Measurements from ENCODE around the gene SLC1A7. TPM values are rescaled to one million over a fixed set of nuclear protein-coding genes. Genes with fewer than 3 reads are reported as not detected.

Gene SLC1A7
- total RNA-seq, 6 experiments from 2014 or later = 0.09 TPM; not detected in 5

- DNase-seq = no peak
- Mint-ChIP-seq H3K4me3 (no peak overlapping the region), H3K9me3 (no peaks in the 10 kb centered on the region), H3K27ac (no peak overlapping the region), H3K36me3 (ENCODE audit: low read depth) (no peaks in the 10 kb centered on the region), H3K4me1 (ENCODE audit: low read depth) (peaks cover 50% of the 10 kb centered on the region), H3K27me3 (ENCODE audit: insufficient read depth) (no peaks in the 10 kb centered on the region; the same call in 1 of the 2 replicates)
- TF ChIP-seq CTCF (IDR thresholded peaks at IDR 0.05) = no peak
Observed at GRCh38 chr1:53126495-53126894, 15.9 kb downstream of the SLC1A7 start.

- peaks cover 56% of the 10 kb centered on the region for H3K4me1 Mint-ChIP-seq (ENCODE audit: low read depth)
- no peak overlapping the region for H3K4me3 Mint-ChIP-seq
- H3K36me3 Mint-ChIP-seq (ENCODE audit: low read depth) = no peaks in the 10 kb centered on the region
- H3K9me3 Mint-ChIP-seq = no peaks in the 10 kb centered on the region
- no peak overlapping the region; the same call in 1 of the 2 replicates for H3K27ac Mint-ChIP-seq
- H3K27me3 Mint-ChIP-seq (ENCODE audit: insufficient read depth) = no peaks in the 10 kb centered on the region; the same call in 1 of the 2 replicates
- peak; percentile 8; the same call in 1 of the 2 replicates for TF ChIP-seq CTCF (IDR thresholded peaks at IDR 0.05)
- no peak for DNase-seq
Observed at GRCh38 chr1:53125623-53126360, 16.6 kb downstream of the SLC1A7 start.

GRCh38 chr1:53125122-53125521 is 17.3 kb downstream of the SLC1A7 start:
- no peaks in the 10 kb centered on the region for H3K36me3 Mint-ChIP-seq (ENCODE audit: low read depth)
- no peak for TF ChIP-seq CTCF (IDR thresholded peaks at IDR 0.05)
- no peak overlapping the region for H3K27ac Mint-ChIP-seq
- DNase-seq = no peak
- H3K27me3 Mint-ChIP-seq (ENCODE audit: insufficient read depth) = no peaks in the 10 kb centered on the region; the same call in 1 of the 2 replicates
- peaks cover 56% of the 10 kb centered on the region for H3K4me1 Mint-ChIP-seq (ENCODE audit: low read depth)
- H3K4me3 Mint-ChIP-seq = no peak overlapping the region
- no peaks in the 10 kb centered on the region for H3K9me3 Mint-ChIP-seq

- Mint-ChIP-seq H3K36me3 (ENCODE audit: low read depth) (no peaks in the 10 kb centered on the region), H3K27me3 (ENCODE audit: insufficient read depth) (no peaks in the 10 kb centered on the region; the same call in 1 of the 2 replicates), H3K27ac (peak overlapping the region; percentile 70; the same call in 1 of the 2 replicates), H3K4me3 (no peak overlapping the region), H3K9me3 (no peaks in the 10 kb centered on the region), H3K4me1 (ENCODE audit: low read depth) (peaks cover 56% of the 10 kb centered on the region)
- no peak for TF ChIP-seq CTCF (IDR thresholded peaks at IDR 0.05)
- no peak for DNase-seq
Observed at GRCh38 chr1:53123453-53124140, 18.8 kb downstream of the SLC1A7 start.

- DNase-seq = no peak
- Mint-ChIP-seq H3K27ac (peak overlapping the region; percentile 70; the same call in 1 of the 2 replicates), H3K9me3 (no peaks in the 10 kb centered on the region), H3K27me3 (ENCODE audit: insufficient read depth) (no peaks in the 10 kb centered on the region; the same call in 1 of the 2 replicates), H3K4me3 (no peak overlapping the region), H3K4me1 (ENCODE audit: low read depth) (peaks cover 54% of the 10 kb centered on the region), H3K36me3 (ENCODE audit: low read depth) (no peaks in the 10 kb centered on the region)
- no peak for TF ChIP-seq CTCF (IDR thresholded peaks at IDR 0.05)
Observed at GRCh38 chr1:53122961-53123413, 19.5 kb downstream of the SLC1A7 start.
